HEK293T (cell line): Measurements from ENCODE around the gene TMEM131L.

Source experiments
- ARNT ChIP-seq: fragments of 450-650 bp; IDR thresholded peaks from 2 replicates; pipeline ENCODE4 v1.6.1; 2017; ENCODE audit warnings: mild to moderate bottlenecking
- ELF4 ChIP-seq: fragments of 450-650 bp; IDR thresholded peaks from 2 replicates; pipeline ENCODE4 v1.6.1; 2017; ENCODE audit warnings: antibody characterized with exemption
- FOXM1 ChIP-seq: fragments of 450-650 bp; IDR thresholded peaks from 2 replicates; pipeline ENCODE4 v1.6.1; 2017; ENCODE audit warnings: mild to moderate bottlenecking, borderline replicate concordance
- LEF1 ChIP-seq: fragments of 450-650 bp; IDR thresholded peaks from 2 replicates; pipeline ENCODE4 v1.6.1; 2017; ENCODE audit warnings: mild to moderate bottlenecking, borderline replicate concordance
- NFRKB ChIP-seq: fragments of 450-650 bp; IDR thresholded peaks from 2 replicates; pipeline ENCODE4 v1.6.1; 2016; ENCODE audit warnings: mild to moderate bottlenecking, moderate library complexity
- SP1 ChIP-seq: fragments of 450-650 bp; IDR thresholded peaks from 2 replicates; pipeline ENCODE4 v1.6.1; 2017
- SUZ12 ChIP-seq: fragments of 450-650 bp; IDR thresholded peaks from 2 replicates; pipeline ENCODE4 v1.6.1; 2016; ENCODE audit warnings: mild to moderate bottlenecking
- ZNF384 ChIP-seq: fragments of 450-650 bp; IDR thresholded peaks from 2 replicates; pipeline ENCODE4 v1.6.1; 2016

- no peak for TF ChIP-seq LEF1
- TF ChIP-seq NFRKB = no peak
- no peak for TF ChIP-seq ELF4
- TF ChIP-seq ZNF384 = no peak
- no peak for TF ChIP-seq FOXM1
- no peak for TF ChIP-seq ARNT
- TF ChIP-seq SUZ12 = no peak
- TF ChIP-seq SP1 = no peak
These were observed 145.5 kb downstream of the TMEM131L start for GRCh38 chr4:153611679-153612078.
